ENCODE data around the gene TMEM130. TPM values are rescaled to one million over a fixed set of nuclear protein-coding genes. Genes with fewer than 3 reads are reported as not detected.
A peak's percentile ranks its signal among the peaks of the same experiment; 100 is the strongest.

Gene TMEM130
- total and polyA plus RNA-seq, 5 donors from 2014 or later = not detected

DNA sequence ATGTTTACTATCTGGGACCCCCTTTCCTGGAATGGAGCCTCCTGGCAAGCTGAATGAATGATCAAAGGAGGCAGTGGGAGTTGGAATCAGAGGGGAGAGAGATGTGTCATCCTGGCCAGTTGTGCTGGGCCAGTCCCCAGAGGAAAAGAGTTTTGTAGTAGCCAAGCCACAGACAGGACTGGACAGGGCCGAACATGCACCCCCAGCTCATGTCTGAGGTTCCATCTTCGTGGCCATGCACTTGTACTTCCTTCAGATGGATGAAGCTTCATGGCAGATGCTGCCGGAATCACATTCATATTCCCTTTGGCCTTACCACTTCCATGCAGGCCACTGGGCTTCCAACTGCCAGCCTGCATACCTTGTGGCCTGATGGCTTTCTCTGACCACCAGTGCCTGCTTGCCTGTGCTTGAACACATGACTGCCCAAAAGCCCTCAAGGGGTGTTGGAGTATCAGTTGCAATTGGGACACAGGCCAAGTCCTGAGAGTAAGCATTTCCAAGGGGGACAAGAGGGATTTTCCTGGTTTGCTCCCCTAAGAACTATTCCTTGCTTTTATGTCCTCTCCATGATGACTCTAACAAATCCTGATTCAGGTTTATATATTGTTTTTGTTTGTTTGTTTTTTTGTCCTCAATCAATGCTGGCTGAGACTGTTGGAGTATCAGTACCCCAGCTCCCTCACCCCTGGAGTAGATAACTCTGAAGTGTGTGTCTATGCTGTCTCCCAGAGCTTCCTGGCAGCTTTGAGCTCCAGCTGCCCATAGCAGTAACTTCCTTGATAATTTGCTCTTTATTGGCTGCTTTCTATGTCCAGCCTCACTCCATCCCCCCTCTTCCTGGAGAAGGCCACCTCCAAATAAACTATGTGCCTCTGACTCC lies 63.6 kb downstream of the TMEM130 start:
- peaks cover 0 to 8% (median under 1%) of the 10 kb centered on the region in 7 donors for H3K9me3 Mint-ChIP-seq
- H3K27me3 Mint-ChIP-seq = no peaks in the 10 kb centered on the region
- no peaks in the 10 kb centered on the region for H3K36me3 Mint-ChIP-seq
- Histone ChIP-seq H3K9me3 (ENCODE audit: control insufficient read depth in 2 of 2, low read length in 2 of 2) (peaks cover 0 to 5% of the 10 kb centered on the region in 2 experiments), H3K4me3 (ENCODE audit: low read depth, low read length) (no peak overlapping the region), H3K4me1 (ENCODE audit: control insufficient read depth, insufficient read depth, low read length, poor library complexity, severe bottlenecking) (no peaks in the 10 kb centered on the region), H3K27ac (ENCODE audit: insufficient read depth, low read length, poor library complexity, severe bottlenecking) (no peak overlapping the region), H3K36me3 (ENCODE audit: control insufficient read depth, insufficient read depth, low read length) (no peaks in the 10 kb centered on the region), H3K27me3 (ENCODE audit: control insufficient read depth, insufficient read depth, low read length) (no peaks in the 10 kb centered on the region)
- no peak overlapping the region for H3K4me3 Mint-ChIP-seq
- H3K27ac Mint-ChIP-seq = no peak overlapping the region
- no peak for ATAC-seq (ENCODE audit: low read depth in 2 of 2)
- DNase-seq = no peak
- H3K4me1 Mint-ChIP-seq = no peaks in the 10 kb centered on the region

DNA sequence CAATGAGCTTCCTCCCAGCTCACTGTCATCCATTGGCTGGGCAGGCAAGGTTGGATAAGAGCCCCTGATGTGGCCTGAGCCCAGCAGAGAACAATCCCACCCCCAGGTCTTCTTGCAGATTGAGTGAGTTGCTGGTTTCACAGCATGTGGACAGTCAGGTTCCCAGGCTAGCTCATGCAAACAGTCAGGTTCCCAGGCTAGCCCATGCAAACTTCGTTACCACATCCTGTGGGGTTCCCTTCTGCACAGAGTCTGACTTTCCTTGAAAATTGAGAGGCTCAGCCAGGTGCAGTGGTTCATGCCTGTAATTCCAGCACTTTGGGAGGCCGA lies 67.1 kb downstream of the TMEM130 start:
- H3K36me3 ChIP-seq (ENCODE audit: control insufficient read depth, insufficient read depth, low read length) = no peaks in the 10 kb centered on the region
- no peaks in the 10 kb centered on the region for H3K4me1 ChIP-seq (ENCODE audit: control insufficient read depth, insufficient read depth, low read length, poor library complexity, severe bottlenecking)
- Mint-ChIP-seq H3K27me3 (no peaks in the 10 kb centered on the region), H3K4me1 (no peaks in the 10 kb centered on the region), H3K9me3 (peaks cover 0 to 18% (median 4%) of the 10 kb centered on the region in 7 donors), H3K27ac (no peak overlapping the region), H3K4me3 (no peak overlapping the region), H3K36me3 (no peaks in the 10 kb centered on the region)
- no peak for DNase-seq
- H3K4me3 ChIP-seq (ENCODE audit: low read depth, low read length) = no peak overlapping the region
- H3K27ac ChIP-seq (ENCODE audit: insufficient read depth, low read length, poor library complexity, severe bottlenecking) = no peak overlapping the region
- H3K27me3 ChIP-seq (ENCODE audit: control insufficient read depth, insufficient read depth, low read length) = no peaks in the 10 kb centered on the region
- H3K9me3 ChIP-seq (ENCODE audit: control insufficient read depth in 2 of 2, low read length in 2 of 2) = peaks cover 0 to 8% of the 10 kb centered on the region in 2 experiments
- no peak for ATAC-seq (ENCODE audit: low read depth in 2 of 2)

DNA sequence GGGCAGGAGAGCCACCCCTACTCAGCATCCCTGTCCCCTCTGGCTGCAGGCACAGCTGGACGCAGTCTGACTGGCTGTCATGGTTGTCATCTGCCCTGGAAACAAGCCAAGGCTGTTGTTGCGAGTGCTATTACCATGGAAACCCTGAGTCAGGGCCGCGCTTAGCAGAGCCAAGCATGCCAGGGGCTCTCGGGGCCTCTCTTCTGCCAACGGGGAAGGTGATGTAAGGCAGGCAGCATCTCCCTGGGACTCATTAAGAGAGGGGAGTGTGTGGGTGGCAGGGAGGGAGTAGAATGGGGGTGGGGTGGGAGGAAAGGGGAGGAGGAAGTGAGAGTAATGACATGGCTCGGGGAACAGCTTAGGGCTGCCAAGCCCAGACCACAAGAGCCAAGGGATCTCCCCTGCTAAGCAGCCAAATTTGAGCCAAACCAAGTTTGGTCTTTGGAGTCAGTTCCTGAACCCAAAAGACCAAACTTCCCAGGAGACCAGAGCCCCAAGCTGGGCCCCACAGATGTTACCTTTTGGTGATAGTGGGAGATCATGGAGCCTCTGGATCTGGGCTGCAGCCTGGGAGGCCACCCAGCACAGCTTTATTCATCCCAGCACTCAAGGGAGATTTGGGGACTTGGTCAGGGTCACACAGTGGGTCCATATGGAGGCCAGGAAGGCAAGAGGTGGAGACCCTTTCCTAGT lies 67.6 kb downstream of the TMEM130 start:
- Mint-ChIP-seq H3K4me1 (no peaks in the 10 kb centered on the region), H3K27ac (no peak overlapping the region), H3K4me3 (no peak overlapping the region), H3K36me3 (no peaks in the 10 kb centered on the region), H3K9me3 (peaks cover 0 to 18% (median 2%) of the 10 kb centered on the region in 7 donors), H3K27me3 (no peaks in the 10 kb centered on the region)
- DNase-seq (no peak), ATAC-seq (ENCODE audit: low read depth in 2 of 2) (peak in 1 of 2 donors; percentile 43)
- no peaks in the 10 kb centered on the region for H3K36me3 ChIP-seq (ENCODE audit: control insufficient read depth, insufficient read depth, low read length)
- H3K9me3 ChIP-seq (ENCODE audit: control insufficient read depth in 2 of 2, low read length in 2 of 2) = peaks cover 0 to 8% of the 10 kb centered on the region in 2 experiments
- H3K27me3 ChIP-seq (ENCODE audit: control insufficient read depth, insufficient read depth, low read length) = no peaks in the 10 kb centered on the region
- H3K4me3 ChIP-seq (ENCODE audit: low read depth, low read length) = no peak overlapping the region
- H3K27ac ChIP-seq (ENCODE audit: insufficient read depth, low read length, poor library complexity, severe bottlenecking) = no peak overlapping the region
- no peaks in the 10 kb centered on the region for H3K4me1 ChIP-seq (ENCODE audit: control insufficient read depth, insufficient read depth, low read length, poor library complexity, severe bottlenecking)

DNA sequence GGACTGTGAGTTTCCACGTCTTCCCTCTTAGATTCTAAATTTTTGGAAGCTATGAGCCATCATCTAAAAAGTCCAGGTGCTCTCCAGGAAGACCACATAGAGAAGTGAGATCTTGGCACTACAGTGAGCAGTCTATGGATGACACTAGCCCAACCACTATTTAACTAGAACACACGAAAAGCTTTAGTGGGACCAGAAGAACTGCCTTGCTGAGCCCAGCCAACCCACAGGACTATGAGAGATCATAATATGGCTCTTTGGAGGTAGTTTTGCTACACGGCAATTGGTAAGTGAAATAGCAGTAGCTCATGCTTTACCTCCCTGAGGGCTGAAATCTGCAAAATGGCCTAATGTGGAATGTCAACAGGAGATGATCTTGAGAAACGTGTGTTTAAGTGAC lies 68.8 kb downstream of the TMEM130 start:
- DNase-seq (no peak), ATAC-seq (ENCODE audit: low read depth in 2 of 2) (no peak)
- Mint-ChIP-seq H3K4me1 (no peaks in the 10 kb centered on the region), H3K36me3 (no peaks in the 10 kb centered on the region), H3K27me3 (no peaks in the 10 kb centered on the region), H3K27ac (no peak overlapping the region), H3K9me3 (peaks cover 0 to 15% (median 2%) of the 10 kb centered on the region in 7 donors), H3K4me3 (no peak overlapping the region)
- Histone ChIP-seq H3K36me3 (ENCODE audit: control insufficient read depth, insufficient read depth, low read length) (no peaks in the 10 kb centered on the region), H3K27me3 (ENCODE audit: control insufficient read depth, insufficient read depth, low read length) (no peaks in the 10 kb centered on the region), H3K4me1 (ENCODE audit: control insufficient read depth, insufficient read depth, low read length, poor library complexity, severe bottlenecking) (no peaks in the 10 kb centered on the region), H3K4me3 (ENCODE audit: low read depth, low read length) (no peak overlapping the region), H3K9me3 (ENCODE audit: control insufficient read depth in 2 of 2, low read length in 2 of 2) (peaks cover 0 to 8% of the 10 kb centered on the region in 2 experiments), H3K27ac (ENCODE audit: insufficient read depth, low read length, poor library complexity, severe bottlenecking) (no peak overlapping the region)

DNA sequence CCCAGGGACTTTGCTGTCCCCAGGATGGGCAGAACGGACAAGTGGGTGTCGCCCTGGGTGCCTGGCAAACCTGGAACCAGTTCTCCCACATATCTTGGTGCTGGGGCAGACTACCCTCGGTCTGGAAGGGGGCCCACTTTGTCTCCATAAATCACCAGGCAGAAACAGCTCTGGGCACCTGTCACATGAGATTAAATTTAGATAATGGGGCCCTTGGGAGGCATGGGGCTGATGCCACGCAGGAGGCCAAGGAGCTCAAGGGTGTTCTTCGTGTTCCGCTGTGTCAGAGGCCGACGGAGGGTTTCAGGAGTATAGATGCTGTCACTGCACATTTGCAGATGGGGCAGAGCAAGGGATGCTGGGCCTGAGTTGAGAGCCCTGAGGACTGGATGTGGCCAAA lies 72.7 kb downstream of the TMEM130 start:
- Mint-ChIP-seq H3K9me3 (peaks cover 0 to 15% (median 3%) of the 10 kb centered on the region in 7 donors), H3K27me3 (no peaks in the 10 kb centered on the region), H3K4me1 (no peaks in the 10 kb centered on the region), H3K4me3 (no peak overlapping the region), H3K27ac (no peak overlapping the region), H3K36me3 (no peaks in the 10 kb centered on the region)
- Histone ChIP-seq H3K27me3 (ENCODE audit: control insufficient read depth, insufficient read depth, low read length) (no peaks in the 10 kb centered on the region), H3K4me3 (ENCODE audit: low read depth, low read length) (no peak overlapping the region), H3K36me3 (ENCODE audit: control insufficient read depth, insufficient read depth, low read length) (no peaks in the 10 kb centered on the region), H3K27ac (ENCODE audit: insufficient read depth, low read length, poor library complexity, severe bottlenecking) (no peak overlapping the region), H3K9me3 (ENCODE audit: control insufficient read depth in 2 of 2, low read length in 2 of 2) (peaks cover 0 to 8% of the 10 kb centered on the region in 2 experiments), H3K4me1 (ENCODE audit: control insufficient read depth, insufficient read depth, low read length, poor library complexity, severe bottlenecking) (no peaks in the 10 kb centered on the region)
- ATAC-seq (ENCODE audit: low read depth in 2 of 2) (no peak), DNase-seq (no peak)

Other genes starting within 250 kb of the TMEM130 start
- gene TRRAP, start 8.5 kb upstream of the TMEM130 start, total RNA-seq = 66.5 TPM
- 1 to 10 TPM; 2.9 to 4.1 (median 3.8) TPM for gene TRRAP, start 8.5 kb upstream of the TMEM130 start, polyA plus RNA-seq

All from CD4-positive, CD25-positive, alpha-beta regulatory T cell (primary cell).